A549 (cell line): Measurements from ENCODE around the gene HMGA1.

Experiments
- BHLHE40 ChIP-seq: IDR thresholded peaks from 2 replicates; pipeline ENCODE4 v1.6.1; 2012; ENCODE audit warnings: low read depth, low read length, inconsistent platforms
- CEBPB ChIP-seq, 2 experiments: fragments of >200 bp in 1 of 2; sonication (Bioruptor Twin) in 1 of 2; formaldehyde crosslinking in 1 of 2; IDR thresholded peaks; 2 replicates each; pipeline ENCODE4 v1.6.1; 2012 to 2016
- CTCF ChIP-seq: fragments of >200 bp; sonication (Bioruptor Twin); formaldehyde crosslinking; IDR thresholded peaks from 3 replicates; pipeline ENCODE4 v1.5.1; 2016
- EHMT2 ChIP-seq: fragments of 200-600 bp; sonication (generic); IDR thresholded peaks from 2 replicates; pipeline ENCODE4 v1.6.1; 2016; ENCODE audit warnings: antibody characterized with exemption, low read depth, mild to moderate bottlenecking, moderate library complexity
- EP300 ChIP-seq, 2 experiments: fragments of >200 bp; sonication (Bioruptor Twin); formaldehyde crosslinking; IDR thresholded peaks; 2 replicates in 1 of 2; 3 replicates in 1 of 2; pipeline ENCODE4 v1.6.1; 2016 to 2017
- MAFK ChIP-seq: fragments of 450-650 bp; IDR thresholded peaks from 2 replicates; pipeline ENCODE4 v1.6.1; 2014; ENCODE audit not compliant: partially characterized antibody

GRCh38 chr6:34200340-34200971, 36.2 kb upstream of the HMGA1 start:
- TF ChIP-seq CEBPB (IDR thresholded peaks at IDR 0.05) (no peak), CTCF (no peak), MAFK (no peak), EP300 (IDR thresholded peaks at IDR 0.05) (no peak), EHMT2 (no peak), BHLHE40 (no peak)
